HuH-7.5 (cell line): Measurements from ENCODE around the gene BRCC3.

Experiments used
- DNase-seq: peaks from one replicate; pipeline ENCODE4 v3.0.0; 2011; ENCODE audit warnings: low spot score

BRCC3 gene

GRCh38 chrX:155070975-155071693 lies at the start of gene BRCC3, which contains the start of the genes CMC4 and MTCP1:
Gene BRCC3 (plus strand): TSS chrX:155071508. CDS start chrX:155071528, 20 bp downstream.
Gene CMC4 (minus strand): TSS chrX:155071136. CDS start chrX:155064023, 7,113 bp downstream.
Gene MTCP1 (minus strand): TSS chrX:155071136. CDS start chrX:155066010, 5,126 bp downstream.
- peak; percentile 61 for DNase-seq

- DNase-seq: no peak
These were observed 48.7 kb upstream of the BRCC3 start, which contains the start of gene F8 for GRCh38 chrX:155022585-155022984. Gene F8 (minus strand): TSS chrX:155022723. CDS start chrX:155022552, 171 bp downstream.

- DNase-seq: no peak
These were observed 47.1 kb upstream of the BRCC3 start for GRCh38 chrX:155023907-155024833.

- DNase-seq: no peak
These were observed 44.9 kb upstream of the BRCC3 start for GRCh38 chrX:155026420-155026726.

- DNase-seq: peak; percentile 54
These were observed 44.4 kb upstream of the BRCC3 start, which contains the start of gene FUNDC2 for GRCh38 chrX:155026727-155027508. Gene FUNDC2 (plus strand): TSS chrX:155026844. CDS start chrX:155026939, 95 bp downstream.

GRCh38 chrX:155027509-155028066 lies 43.7 kb upstream of the BRCC3 start:
- DNase-seq: no peak

- no peak for DNase-seq
These were observed 43.2 kb upstream of the BRCC3 start for GRCh38 chrX:155028129-155028528.

GRCh38 chrX:155028877-155029291 lies 42.4 kb upstream of the BRCC3 start:
- no peak for DNase-seq

- no peak for DNase-seq
These were observed 39.7 kb upstream of the BRCC3 start for GRCh38 chrX:155031657-155032056.

GRCh38 chrX:155035688-155036087 lies 35.6 kb upstream of the BRCC3 start:
- DNase-seq: no peak

GRCh38 chrX:155046129-155046810 lies 25.0 kb upstream of the BRCC3 start:
- no peak for DNase-seq

- DNase-seq: no peak
These were observed 24.3 kb upstream of the BRCC3 start for GRCh38 chrX:155046811-155047528.

GRCh38 chrX:155048977-155049619 lies 22.2 kb upstream of the BRCC3 start:
- DNase-seq: no peak

- no peak for DNase-seq
These were observed 18.4 kb upstream of the BRCC3 start for GRCh38 chrX:155052738-155053498.

GRCh38 chrX:155053656-155054055 lies 17.7 kb upstream of the BRCC3 start:
- DNase-seq: no peak

- no peak for DNase-seq
These were observed 17.1 kb upstream of the BRCC3 start for GRCh38 chrX:155054255-155054654.

- no peak for DNase-seq
These were observed 15.8 kb upstream of the BRCC3 start for GRCh38 chrX:155055494-155055893.

- DNase-seq: no peak
These were observed 14.8 kb upstream of the BRCC3 start for GRCh38 chrX:155056471-155056870.
